Pancreas (tissue), 10 donors: Measurements from ENCODE around the gene PHF21B. TPM values are rescaled to one million over a fixed set of nuclear protein-coding genes. Genes with fewer than 3 reads are reported as not detected.

Experiments
- ATAC-seq, 4 donors: fragments of 200-7000 bp; cut with Tn5 transposase; one replicate each; pipeline versions ENCODE4 v1.8.0 to v1.9.1; 2020; ENCODE audit warnings: mild to moderate bottlenecking in 4 of 4, moderate library complexity in 4 of 4
- DNase-seq, 6 donors: peaks; one replicate each; pipeline ENCODE4 v3.0.0-alpha.2; 2020
- FAIRE-seq: peaks from 2 replicates; lab custom pipeline; 2012; peaks lifted over from hg19 to GRCh38; lab: Jason Lieb, UNC
- H3K27ac ChIP-seq, 4 donors: fragments of 200-600 bp; sonication (generic); 1 replicate in 3 of 4; 2 replicates in 1 of 4; pipeline versions ENCODE4 v1.5.0 to v1.8.0; 2020
- H3K27me3 ChIP-seq, 4 donors: fragments of 200-600 bp; one replicate each; pipeline ENCODE4 v1.8.0; 2021
- H3K36me3 ChIP-seq, 3 donors: fragments of 200-600 bp; sonication (generic) in 1 of 3; one replicate each; pipeline versions ENCODE4 v1.5.0 to v1.8.0; 2020 to 2021
- H3K4me1 ChIP-seq, 3 donors: fragments of 200-600 bp; one replicate each; pipeline ENCODE4 v1.8.0; 2021
- H3K4me3 ChIP-seq, 4 donors: fragments of 200-600 bp; sonication (generic) in 2 of 4; one replicate each; pipeline versions ENCODE4 v1.5.0 to v1.8.0; 2020 to 2021
- H3K9me3 ChIP-seq, 4 donors: fragments of 200-600 bp; one replicate each; pipeline ENCODE4 v1.8.0; 2021
- WGBS, 2 donors: extraction: QIAGEN DNeasy Blood & Tissue Kit; methylation state at CpG; one replicate each; pipeline ENCODE4 v1.1.7; 2013; 5-methylcytosine and 5-hydroxymethylcytosine counted together
- intact Hi-C, 3 donors: fragments of 100-400 bp; cut with DNase I; formaldehyde crosslinking; loops; one replicate each; pipeline versions ENCODE4 v1.11.1 to v1.14.2; 2022
- polyA plus RNA-seq, 2 donors: library from polyadenylated mRNA; stranded (reverse); fragments of 200-250 nt; gene quantifications; one replicate each; pipeline ENCODE4 v1.2.3, GENCODE V29; 2013
- total RNA-seq, 6 donors: library from RNA; stranded (reverse); fragmentation: NEBNext Ultra II Directional in 4 of 6; extraction: Animal tissue kit (Norgen Biotek cat#: 25700) in 4 of 6; gene quantifications; one replicate each; pipeline versions ENCODE4 v1.2.1 to v1.2.4, GENCODE V29; 2021 to 2023
- TF ChIP-seq, protein P1 (sequence below), 4 donors: fragments of 200-600 bp; sonication (generic) in 3 of 4; IDR thresholded peaks; one replicate each; pipeline versions ENCODE4 v1.5.0 to v1.8.0; 2021; ENCODE audit warnings: antibody characterized with exemption in 4 of 4
- donor health status: healthy with polysubstance abuse.
- donor health status: DM: no; HTN: no; CAD: no; lungs with moderate emphysema.
- donor health status: DM: no; HTN: no; CAD: no.
- donor health status: control.
- donor health status: control.
- donor health status: Bipolar disorder and iron deficiency.
- donor health status: DM: yes; HTN: yes; CAD: no.
- donor health status: DM: no; HTN: no; CAD: no.
- donor health status: DM: no; HTN: no; CAD: no.
- donor health status: DM: yes; HTN: yes; CAD: no.

Gene PHF21B
- total and polyA plus RNA-seq, 8 donors = 0.34 to 2.9 (median 0.57) TPM; not detected in 1

DNA sequence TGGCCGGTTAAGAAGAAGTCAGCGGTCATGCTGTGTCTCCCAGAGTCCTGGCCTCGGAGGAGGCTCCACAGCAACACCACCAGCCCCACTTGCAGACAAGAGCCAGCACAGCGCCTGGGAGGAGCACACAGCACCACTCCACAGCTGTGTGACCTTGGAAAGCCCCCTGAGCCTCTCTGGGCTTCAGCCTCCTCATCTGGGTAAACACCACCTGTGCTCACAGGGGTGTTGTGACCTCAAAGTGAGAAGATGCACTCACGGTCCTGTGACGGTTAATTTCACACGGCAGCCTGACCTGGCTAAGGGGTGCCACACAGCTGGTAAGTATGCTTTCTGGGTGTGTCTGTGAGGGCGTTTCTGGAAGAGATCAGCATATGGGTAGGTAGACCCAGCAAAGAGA is 54.7 kb downstream of the PHF21B start:
- DNase-seq = no peak
- Histone ChIP-seq H3K36me3 (no peaks in the 10 kb centered on the region), H3K4me1 (no peaks in the 10 kb centered on the region), H3K27me3 (no peaks in the 10 kb centered on the region), H3K9me3 (no peaks in the 10 kb centered on the region), H3K27ac (no peak overlapping the region), H3K4me3 (no peak overlapping the region)
- FAIRE-seq = no peak
- ATAC-seq = no peak
- intact Hi-C loops = no loop called here
- 46 to 50% methylated on average over 8 of the region's 8 CpGs for WGBS, 2 donors
- TF ChIP-seq, protein P1, sequence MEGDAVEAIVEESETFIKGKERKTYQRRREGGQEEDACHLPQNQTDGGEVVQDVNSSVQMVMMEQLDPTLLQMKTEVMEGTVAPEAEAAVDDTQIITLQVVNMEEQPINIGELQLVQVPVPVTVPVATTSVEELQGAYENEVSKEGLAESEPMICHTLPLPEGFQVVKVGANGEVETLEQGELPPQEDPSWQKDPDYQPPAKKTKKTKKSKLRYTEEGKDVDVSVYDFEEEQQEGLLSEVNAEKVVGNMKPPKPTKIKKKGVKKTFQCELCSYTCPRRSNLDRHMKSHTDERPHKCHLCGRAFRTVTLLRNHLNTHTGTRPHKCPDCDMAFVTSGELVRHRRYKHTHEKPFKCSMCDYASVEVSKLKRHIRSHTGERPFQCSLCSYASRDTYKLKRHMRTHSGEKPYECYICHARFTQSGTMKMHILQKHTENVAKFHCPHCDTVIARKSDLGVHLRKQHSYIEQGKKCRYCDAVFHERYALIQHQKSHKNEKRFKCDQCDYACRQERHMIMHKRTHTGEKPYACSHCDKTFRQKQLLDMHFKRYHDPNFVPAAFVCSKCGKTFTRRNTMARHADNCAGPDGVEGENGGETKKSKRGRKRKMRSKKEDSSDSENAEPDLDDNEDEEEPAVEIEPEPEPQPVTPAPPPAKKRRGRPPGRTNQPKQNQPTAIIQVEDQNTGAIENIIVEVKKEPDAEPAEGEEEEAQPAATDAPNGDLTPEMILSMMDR (IDR thresholded peaks at IDR 0.05) = no peak

DNA sequence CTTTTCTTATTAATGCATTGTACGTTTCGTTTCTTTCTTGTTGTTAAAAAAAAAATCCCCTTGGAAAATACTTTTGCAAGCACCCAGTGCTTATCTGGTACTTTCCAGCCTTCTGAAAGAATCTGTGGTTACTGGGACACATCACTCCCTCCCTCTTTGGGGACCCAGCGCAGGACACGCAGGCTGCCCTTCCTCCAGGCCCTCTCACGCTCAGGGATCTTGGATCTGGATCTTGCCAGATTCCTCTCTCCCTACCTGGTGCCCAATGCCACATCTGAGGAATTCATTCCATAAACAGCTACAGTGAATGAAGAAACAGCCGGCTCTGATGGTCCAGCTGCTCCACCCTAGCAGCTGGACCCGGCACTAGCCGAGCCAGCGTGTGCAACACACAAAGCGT is 55.7 kb downstream of the PHF21B start:
- no peak for FAIRE-seq
- DNase-seq = no peak
- Histone ChIP-seq H3K36me3 (no peaks in the 10 kb centered on the region), H3K27ac (no peak overlapping the region), H3K4me1 (no peaks in the 10 kb centered on the region), H3K9me3 (no peaks in the 10 kb centered on the region), H3K4me3 (no peak overlapping the region), H3K27me3 (no peaks in the 10 kb centered on the region)
- no peak for ATAC-seq
- TF ChIP-seq, protein P1 (IDR thresholded peaks at IDR 0.05) = no peak
- WGBS, 2 donors = 49 to 72% methylated on average over 10 of the region's 10 CpGs
- intact Hi-C loops = no loop called here

DNA sequence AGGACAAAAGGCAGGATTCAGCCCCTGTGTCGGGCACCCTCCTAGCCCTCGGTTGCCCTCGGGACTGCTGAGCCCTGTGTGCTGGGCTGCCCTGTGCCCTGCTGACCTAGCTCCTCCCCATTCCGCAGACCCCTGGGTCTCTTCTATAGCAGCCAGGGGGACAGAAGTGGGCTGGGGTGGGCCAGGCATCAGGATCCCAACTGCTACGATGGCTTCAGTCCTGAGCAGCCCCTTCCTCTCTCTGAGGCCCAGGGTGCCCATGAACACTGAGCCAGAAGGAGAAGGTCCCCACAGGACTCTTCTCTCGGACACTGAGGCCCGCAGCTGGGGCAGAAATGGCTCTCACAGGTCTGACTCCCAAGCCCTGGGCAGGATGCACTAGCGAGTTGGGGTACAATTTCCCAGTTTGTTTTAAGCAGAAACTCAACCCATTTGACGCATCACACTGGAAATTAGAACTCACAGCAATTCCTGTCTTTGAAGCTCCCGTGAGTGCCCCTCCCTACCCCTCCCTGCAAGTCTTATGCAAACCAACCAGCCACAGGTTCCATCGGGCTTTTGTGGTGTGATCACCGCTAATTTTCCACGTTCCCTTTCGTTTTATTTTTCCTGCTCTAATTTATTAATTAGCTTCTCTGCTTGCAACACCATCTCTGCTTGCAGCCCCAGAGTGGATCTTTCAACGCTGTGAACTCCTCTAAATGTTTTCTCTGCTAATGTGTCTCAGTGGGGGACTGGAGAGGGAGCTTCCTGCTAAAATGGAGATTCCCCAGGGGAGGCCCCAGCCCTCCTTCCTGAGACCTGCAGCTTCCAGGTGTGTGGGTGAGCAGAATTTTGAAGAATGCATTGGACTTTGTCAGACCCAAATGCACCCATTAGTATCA is 56.7 kb downstream of the PHF21B start:
- no peak for ATAC-seq
- no peak for FAIRE-seq
- Histone ChIP-seq H3K27me3 (no peaks in the 10 kb centered on the region), H3K36me3 (no peaks in the 10 kb centered on the region), H3K4me3 (no peak overlapping the region), H3K4me1 (no peaks in the 10 kb centered on the region), H3K27ac (no peak overlapping the region), H3K9me3 (no peaks in the 10 kb centered on the region)
- intact Hi-C loops = no loop called here
- TF ChIP-seq, protein P1 (IDR thresholded peaks at IDR 0.05) = no peak
- DNase-seq = no peak
- WGBS, 2 donors = 30 to 35% methylated on average over 15 of the region's 15 CpGs

DNA sequence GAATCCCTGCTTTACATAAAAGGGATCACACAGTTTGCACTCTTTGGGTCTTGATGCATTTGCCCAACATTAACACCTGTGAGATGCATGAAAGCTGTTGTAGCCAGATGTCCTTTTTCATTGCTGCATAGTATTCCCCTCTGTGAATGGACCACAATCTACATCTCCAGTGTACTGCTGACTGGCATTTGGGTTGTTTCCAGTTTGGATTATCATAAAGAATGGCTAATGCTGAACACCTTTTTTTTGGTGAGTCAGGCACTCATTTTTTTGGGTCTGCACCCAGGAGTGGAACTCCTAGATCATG is 58.3 kb downstream of the PHF21B start:
- Histone ChIP-seq H3K27ac (no peak overlapping the region), H3K4me1 (no peaks in the 10 kb centered on the region), H3K36me3 (no peaks in the 10 kb centered on the region), H3K4me3 (no peak overlapping the region), H3K9me3 (no peaks in the 10 kb centered on the region), H3K27me3 (no peaks in the 10 kb centered on the region)
- FAIRE-seq (no peak), DNase-seq (no peak), ATAC-seq (no peak)
- TF ChIP-seq, protein P1 (IDR thresholded peaks at IDR 0.05) = no peak
- intact Hi-C loops = no loop called here

DNA sequence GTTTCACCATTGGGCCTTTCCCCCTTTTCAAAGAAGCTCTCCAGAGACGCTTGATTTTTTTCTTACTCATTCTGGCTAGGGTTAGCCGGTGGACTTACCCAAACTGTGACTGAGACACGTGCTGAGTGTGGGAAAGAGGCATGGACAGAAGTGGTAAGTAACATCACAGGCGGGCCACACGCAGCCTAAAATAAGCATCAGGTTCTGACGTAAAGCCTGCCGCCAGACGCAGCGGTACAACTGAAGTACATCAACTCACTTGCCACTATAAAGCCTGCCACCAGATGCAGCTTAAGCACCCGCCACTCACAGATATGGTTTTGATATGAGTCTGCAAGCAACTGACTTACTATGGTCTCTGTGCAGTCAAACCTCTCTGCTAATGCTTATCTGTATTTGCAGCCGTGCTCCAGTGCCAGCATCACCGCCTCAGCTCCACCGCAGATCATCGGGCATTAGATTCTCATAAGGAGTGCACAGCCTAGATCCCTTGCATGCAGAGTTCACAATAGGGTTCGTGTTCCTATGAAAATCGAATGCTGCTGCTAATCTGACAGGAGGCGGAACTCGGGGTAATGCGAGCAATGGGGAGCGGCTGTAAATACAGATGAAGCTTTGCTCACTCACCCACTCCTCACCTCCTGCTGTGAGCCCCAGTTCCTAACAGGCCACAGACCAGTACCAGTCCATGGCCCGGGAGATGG is 58.8 kb downstream of the PHF21B start:
- Histone ChIP-seq H3K36me3 (no peaks in the 10 kb centered on the region), H3K4me1 (no peaks in the 10 kb centered on the region), H3K4me3 (no peak overlapping the region), H3K27me3 (no peaks in the 10 kb centered on the region), H3K27ac (no peak overlapping the region), H3K9me3 (no peaks in the 10 kb centered on the region)
- TF ChIP-seq, protein P1 (IDR thresholded peaks at IDR 0.05) = no peak
- intact Hi-C loops = no loop called here
- WGBS, 2 donors = 76 to 90% methylated on average over 21 of the region's 21 CpGs
- ATAC-seq (no peak), FAIRE-seq (no peak), DNase-seq (no peak)
